GM19023 (cell line): ENCODE results near the gene ZNF428.
A peak's percentile ranks its signal among the peaks of the same experiment; 100 is the strongest.
"Not testable (repeated sequence)": the region's sequence is repeated elsewhere in the genome, so short reads cannot be mapped to it uniquely, and the experiment has no call there.

Source experiments
- ATAC-seq: cut with Tn5 transposase; IDR thresholded peaks from one replicate; pipeline ENCODE4 v1.9.1; 2021; ENCODE audit warnings: mild to moderate bottlenecking, moderate library complexity; ENCODE audit not compliant: unreplicated experiment

ZNF428 gene

DNA sequence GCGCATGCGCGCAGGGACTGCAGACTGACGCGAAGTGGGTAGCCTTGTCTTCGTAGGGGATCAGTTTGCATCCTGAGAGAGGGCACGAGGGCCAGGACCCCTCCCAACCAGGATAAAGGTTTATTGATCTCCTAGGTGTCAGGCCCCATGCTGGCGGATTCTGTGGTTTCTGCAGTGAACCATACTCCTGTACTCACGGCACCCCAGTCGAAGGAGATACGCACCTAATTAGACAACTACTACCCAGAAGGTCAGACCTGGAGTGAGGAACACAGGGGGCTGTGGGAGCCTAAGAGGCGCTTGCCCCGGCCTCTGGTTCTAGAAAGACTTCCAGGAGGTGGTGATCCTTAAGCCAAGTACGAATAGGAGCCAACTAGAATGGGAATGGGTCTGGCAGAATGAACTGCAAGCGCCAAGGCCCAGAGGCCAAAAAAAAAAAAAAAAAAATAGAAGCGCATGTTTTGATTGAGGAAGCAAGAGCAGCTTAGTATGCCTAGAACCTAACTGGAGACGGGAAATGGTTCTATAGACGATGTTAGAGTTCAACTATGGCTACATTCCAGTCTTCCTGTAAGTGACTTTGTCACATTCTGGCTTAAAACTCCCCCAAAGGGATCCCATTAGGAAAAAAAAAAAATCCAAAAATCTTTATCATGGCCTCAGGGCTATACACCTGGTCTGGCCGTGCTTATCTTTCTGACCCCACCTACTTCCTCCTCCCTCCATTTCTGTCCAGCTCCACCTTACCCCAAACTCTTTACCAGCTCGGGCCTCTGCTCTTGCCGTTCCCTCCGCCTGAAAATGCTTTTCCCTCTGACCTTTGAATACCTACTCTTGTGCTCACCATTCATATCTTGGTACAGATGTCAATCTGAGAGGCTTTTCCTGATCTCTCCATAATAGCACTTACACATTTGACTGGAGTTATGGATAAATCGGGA, 902 bp upstream of the ZNF428 start:
- ATAC-seq: no peak

DNA sequence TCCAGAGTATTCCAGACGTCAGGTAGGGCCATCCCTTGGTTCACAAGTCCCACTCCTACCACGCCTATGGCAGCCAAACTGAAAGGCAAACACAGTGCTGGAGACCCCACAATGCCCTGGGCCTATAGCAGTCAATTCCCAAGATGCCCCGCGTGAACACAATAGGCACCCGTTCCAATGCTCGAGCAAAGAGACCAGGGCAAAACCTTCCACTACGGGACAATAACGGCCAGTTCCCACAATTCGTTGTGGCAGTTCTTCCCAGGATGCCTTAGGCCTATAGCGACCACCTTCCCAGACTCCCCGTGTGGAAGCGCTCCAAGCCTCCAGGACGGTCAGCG, 538 bp downstream of the ZNF428 start:
- peak; percentile 19 for ATAC-seq

DNA sequence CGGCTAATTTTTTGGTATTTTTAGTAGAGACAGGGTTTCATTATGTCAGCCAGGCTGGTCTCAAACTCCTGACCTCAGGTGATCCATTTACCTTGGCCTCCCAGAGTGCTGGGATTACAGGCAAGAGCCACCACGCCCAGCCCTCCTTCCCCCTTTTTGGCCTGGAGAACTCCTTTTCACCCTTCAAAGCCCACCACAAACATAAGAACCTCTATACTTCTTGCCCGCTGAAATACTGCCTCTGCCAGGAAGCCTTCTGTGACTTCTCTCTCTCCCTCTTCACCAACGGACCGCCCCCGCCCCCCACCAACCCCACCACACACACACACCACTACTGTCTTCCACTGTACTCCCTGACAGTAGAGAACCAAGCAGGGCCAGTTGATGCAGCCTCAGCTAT, 2.5 kb downstream of the ZNF428 start:
- no peak for ATAC-seq

DNA sequence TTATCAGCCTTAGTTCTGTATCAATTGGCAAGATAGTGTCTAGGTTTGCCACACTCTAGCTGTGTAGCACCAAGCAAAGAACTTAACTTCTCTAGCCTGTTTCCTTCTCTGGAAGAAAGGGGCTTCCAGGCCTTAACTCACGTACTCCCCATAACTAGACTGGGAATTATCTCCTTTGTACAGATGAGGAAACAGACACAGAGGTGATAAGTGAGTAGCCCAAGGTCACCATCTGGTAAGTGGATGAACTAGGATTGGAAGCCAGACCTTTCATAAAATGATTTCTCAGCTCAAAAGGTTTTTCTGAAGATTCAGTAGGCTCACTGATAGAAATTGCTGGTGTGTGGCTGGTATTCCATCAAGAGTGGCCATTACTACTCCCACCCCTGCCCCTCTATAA, 3.1 kb downstream of the ZNF428 start:
- no peak for ATAC-seq

DNA sequence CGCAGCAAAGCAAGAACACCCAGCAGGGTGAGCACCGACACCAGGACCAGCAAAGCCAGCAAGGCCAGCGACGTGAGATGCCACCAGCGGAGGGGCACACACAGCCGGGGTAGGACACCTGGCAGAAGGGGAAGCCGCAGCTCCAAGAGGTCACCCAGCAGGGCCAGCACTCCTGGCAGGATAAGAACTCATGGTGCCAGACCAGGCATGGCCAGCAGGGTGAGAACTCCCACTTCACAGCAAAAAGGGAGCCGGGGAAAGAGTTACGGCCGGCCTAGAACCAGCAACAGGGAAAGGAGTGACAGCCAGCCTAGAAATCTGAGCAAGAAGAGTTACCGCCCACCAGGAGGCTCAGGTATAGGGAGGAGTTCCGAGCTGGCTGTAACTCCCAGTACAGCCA, 7.1 kb downstream of the ZNF428 start:
- no peak for ATAC-seq

DNA sequence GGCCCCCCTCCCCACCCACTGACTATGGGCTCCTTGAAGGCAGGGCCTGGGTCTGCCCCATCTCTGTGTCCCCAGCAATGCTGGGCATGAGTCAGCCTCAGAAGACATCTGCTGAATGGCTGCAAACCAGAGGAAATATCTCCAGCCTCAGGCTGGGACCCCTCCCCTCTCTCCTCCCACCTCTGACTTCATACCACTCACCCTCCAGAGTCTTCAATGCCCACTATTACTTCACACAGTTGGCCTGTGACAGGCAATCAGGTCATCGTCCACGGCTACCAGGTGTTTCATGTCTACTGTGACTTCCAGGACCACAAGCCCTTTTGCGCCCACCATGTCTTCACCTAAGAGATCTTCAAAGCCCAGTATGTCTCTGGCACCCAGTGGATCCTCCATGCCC, 7.6 kb downstream of the ZNF428 start, which contains the start of gene SRRM5:
TSS of gene SRRM5 (plus strand) at position 301 of the 400 bp plus-strand sequence. CDS start at position 335, 34 bp downstream.
- ATAC-seq: no peak

DNA sequence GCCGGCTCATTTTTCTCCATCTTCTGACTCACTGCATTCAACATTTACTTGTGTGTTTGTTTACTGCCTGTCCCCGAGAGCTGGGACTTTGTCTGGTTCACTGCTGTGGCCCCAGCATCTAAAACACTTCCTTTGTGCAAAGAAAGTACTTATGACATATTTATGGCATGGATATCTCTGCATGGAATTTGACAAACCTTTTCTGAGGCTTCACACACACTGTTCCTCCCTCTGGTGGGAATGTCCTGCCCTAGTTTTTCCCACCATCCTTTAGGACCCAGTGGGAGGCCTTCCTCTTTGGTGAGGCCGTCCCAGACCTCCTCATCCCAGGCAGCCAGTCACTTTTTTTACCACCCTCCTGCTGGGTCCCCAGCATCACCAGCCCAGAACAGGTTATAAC, 8.9 kb downstream of the ZNF428 start:
- no peak for ATAC-seq

DNA sequence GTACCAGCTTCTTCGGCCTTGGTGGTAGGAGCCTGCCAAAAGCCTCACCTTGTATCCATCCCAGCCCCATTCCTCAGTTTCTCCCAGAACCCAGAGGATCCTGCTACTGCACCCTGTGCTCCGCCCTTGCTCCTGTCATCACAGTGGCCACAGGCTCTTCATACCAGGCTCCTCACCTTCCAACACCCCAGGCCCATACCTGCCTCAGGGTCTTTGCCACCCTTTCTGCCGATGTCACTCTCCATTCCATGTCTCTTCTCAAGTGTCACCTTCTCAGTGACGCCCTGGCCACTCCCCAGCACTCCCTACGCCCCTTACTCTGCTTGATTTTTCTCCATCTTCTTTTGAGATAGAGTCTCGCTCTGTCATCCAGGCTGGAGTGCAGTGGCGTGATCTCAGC, 9.6 kb downstream of the ZNF428 start:
- ATAC-seq: no peak

DNA sequence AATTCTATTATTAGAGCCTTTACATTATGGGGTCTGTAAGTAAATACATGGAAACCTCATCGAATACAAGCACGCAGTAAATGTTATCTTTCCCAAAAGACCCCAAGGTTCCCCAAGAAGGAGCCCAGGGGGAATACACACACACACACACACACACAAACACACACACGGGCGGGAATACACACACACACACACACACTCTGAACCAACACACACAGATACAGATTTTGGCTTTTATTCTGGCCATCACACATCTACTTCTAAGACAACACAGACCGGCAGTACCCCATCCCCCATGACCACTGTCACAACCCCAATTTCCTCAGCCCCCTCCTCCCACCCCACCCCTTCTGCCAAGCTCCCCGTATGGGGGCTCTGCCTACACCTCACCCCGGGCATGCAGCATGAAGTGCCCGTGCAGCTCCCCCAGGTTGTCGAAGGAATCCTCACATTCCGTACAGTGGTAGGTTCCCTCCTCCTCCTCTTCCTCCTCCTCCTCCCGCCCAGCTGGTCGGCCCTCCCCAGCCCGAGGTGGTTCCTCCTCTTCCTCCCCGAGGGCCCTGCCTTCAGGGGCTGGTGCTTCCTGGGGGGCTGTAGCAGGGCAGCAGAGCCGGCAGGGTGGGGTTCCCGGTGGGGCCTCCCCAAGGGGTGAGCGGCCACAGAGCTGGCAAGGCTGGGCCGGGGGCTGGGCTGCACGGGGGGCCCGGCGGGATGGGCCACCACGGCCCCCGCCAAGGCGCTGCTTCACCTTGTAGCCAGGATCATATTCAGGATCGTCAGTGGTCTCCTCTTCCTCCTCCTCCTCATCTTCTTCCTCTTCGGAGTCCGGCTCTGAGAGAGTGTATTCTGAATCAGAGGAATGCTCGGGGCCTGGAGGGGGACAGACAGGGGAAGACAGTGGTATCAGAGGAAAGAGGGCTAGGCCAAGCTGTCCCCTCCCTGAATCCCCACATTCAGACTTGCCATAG, 11.9 kb downstream of the ZNF428 start:
- ATAC-seq: no peak

DNA sequence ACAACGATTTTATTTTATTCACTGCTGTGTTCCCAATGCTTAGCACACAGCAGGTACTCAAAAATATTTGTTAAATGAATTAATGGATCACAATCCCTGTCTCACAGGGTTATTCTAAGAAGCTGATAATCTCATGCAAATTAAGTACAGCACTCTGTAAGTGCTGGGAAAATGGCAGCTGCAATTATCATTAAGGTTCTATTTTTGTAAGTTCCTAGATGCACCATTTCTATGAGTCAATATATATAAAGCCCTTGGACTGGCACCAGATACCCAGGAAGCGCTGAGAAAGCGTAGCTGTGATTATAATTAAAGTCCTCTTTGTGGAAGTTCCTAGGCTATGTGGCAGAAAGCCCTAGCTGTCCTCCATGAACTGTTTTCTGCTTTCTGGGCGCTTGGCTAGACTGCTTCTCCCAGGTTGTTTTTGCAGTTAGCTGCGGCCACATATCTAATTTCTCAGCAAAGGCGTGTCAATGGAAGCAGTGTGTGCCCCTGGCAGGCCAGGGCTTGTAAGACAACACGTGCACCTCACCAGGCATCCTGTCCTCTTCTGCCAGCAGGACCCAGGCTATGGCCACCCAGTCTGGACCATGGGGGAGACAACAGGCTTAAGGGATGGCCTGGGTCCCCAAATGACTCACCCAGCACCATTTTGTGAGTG, 12.7 kb downstream of the ZNF428 start:
- no peak for ATAC-seq

DNA sequence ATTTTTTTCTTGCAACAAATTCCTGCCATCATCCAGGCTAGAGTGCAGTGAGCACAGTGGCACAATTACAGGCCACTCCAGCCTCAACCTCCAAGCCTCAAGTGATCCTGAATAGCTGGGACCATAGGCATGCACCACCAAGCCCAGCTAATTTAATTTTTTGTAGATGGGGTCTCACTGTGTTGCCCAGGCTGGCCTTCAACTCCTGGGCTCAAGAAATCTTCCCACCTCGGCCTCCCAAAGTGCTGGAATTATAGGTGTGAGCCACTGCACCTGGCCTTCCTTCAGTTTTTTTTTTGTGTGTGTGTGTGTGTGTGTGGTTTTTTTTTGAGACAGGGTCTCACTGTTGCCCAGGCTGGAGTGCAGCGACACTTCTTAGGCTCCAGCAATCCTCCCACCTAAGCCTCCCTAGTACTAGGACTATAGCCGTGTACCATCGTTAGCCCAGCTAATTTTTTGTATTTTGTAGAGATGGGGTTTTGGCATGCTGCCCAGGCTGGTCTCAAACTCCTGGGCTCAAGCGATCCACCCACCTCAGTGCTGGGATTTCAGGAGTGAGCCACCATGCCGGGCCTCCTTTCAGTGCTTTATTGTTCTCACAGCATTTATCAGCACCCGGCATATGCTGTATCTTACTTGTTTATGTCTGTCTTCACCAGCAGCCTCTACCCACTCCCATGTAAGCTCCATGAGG, 13.4 kb downstream of the ZNF428 start:
- no peak for ATAC-seq

DNA sequence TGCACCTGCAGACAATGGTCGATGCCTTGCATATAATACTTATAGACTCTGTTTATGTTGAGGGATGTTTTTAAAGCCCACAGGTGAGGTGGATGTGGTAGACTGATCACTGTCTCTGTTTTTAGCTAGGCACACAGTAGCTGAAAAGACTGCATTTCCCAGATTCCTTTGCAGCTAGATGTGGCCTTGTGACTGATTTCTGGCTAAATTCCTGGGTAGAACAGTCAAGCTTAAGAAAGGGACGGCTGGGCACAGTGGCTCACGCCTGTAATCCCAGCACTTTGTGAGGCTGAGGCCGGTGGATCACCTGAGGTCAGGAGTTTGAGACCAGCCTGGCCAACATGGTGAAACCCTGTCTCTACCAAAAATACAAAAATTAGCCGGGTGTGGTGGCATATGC, 19.1 kb downstream of the ZNF428 start:
- ATAC-seq: not testable (repeated sequence)

DNA sequence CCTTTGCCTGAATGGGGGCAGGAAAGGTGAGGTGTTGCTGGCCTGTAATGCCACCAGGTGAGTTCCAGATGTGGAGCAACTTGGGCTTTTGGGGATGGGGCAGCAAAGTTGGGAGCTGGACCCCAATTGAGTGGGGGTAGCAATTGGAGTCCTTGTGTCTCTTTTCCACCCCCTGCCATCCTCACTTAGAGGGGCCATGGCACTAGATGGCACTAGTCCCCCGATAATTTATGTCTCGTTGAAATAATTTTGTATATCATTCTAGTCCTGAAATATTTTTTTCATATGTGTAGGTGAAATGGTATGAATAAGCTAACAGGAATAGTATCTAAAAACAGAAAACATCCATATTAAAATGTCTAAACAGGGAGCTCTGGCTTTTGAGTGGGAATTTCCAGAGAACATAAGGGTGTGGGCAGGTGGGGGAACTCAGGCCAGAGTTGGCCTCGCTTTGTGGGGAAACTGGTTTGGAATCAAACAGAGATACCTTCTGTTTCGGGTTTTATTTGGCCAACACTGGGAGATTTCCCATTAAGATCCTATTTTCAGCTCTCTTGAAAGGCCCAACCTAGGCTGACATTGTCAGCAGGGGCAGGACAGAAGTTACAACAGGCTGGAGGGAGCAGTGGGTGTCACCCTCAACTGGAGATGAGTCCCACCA, 19.7 kb downstream of the ZNF428 start:
- ATAC-seq: no peak

DNA sequence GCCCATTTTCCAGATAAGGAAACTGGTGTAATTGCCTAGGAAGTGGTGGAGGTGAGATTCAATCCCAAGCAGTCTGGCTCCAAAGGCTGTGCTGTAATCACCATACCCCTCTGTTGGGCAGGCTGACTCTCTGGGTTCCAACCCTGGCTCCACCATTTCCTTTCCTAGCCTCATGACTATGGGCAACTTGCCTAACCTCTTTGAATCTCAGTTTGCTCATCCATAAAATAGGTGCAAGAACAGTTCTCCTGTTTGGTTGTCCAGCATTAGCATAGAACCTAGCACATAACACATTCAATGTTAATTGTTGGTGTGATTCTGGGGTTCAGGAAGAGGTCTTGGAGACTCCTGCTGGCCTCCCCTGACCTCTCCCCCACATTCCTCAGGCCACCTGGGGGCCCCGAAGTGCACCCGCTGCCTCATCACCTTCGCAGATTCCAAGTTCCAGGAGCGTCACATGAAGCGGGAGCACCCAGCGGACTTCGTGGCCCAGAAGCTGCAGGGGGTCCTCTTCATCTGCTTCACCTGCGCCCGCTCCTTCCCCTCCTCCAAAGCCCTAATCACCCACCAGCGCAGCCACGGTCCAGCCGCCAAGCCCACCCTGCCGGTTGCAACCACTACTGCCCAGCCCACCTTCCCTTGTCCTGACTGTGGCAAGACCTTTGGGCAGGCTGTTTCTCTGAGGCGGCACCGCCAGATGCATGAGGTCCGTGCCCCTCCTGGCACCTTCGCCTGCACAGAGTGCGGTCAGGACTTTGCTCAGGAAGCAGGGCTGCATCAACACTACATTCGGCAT, 20.8 kb downstream of the ZNF428 start:
- no peak for ATAC-seq

DNA sequence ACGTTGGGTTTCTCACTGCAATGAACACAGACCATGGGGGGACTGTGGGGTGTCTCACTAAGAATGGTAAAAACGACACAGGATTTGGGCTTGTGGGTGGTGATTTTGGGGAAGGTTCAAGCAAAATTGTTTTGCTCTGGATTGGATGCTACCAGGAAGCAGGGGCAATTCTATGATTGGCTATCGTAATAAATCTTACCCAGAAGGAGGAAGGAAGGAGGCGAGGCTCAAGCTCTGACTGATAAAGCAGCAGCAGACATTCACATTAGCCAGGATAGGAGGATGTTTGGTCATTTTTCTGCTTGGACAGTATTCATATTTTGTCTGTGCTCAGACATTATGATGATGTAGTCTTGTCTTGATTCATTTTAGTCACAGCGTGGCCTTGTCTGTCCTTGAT, 21.6 kb downstream of the ZNF428 start:
- no peak for ATAC-seq

DNA sequence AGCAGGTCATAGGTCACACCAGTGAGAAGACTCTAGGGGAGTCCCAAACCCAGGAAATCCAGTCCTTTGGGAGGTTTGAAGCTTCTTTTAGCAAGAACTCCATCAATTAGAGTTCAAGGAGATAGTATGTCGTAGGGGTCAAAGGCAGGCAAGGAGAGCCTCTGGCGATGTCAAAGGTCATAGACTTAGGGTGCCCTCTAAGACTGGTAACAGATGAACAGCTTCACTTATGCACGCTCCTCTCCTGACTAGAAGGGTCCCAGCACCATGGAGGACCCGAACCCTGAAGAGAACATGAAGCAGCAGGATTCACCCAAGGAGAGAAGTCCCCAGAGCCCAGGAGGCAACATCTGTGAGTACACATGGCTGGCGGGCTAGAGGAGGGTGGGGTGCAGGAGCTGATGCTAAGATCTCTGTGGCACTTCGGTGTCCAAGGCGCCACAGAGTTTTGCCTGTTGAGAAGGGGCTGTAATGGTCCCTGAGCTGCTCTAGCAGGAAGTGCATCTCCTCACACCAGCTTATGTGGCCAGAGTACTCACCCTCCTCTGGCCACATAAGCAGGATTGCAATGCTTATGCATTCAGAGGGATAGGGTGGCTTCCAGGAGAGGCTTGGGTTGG, 22.5 kb downstream of the ZNF428 start:
- no peak for ATAC-seq

DNA sequence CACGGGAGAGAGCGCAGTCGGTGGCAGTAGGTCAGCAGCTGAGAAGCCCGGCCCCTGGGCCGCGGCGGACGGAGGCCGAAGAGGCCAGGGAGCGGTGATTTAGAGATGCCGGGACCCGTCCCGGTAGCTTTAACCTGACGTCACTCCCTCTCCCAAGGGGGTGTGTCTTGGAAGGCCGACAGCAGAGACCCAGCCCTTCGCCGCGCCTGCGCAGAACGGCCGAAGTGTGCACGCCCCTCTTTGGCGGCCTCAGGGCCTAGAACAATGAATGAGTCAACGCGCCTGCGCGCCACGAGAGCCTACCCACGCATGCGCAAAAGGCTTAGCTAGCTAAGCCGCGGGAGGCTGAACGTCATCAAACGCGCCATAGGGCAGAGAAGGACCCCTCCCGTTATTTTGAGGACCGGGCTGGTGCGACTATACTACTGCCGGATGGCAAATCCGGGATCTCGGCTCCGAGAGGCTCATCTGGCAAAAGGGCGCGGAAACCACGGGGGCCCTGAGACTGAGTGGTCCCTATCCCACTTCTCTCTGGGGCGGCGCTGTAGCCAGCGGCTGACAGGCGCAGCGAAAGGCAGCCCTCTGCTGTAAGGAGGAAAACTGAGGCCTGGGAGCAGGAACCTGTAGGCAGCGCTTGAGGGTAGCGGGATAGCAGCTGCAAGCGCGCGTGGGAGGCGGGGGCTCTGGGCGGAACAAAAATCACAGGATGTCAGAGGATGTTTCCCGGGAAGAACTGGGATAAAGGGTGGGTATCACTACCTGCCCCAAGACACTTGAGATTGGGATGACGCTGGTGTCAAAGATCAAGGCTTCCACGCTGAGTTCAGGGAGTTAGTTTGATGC, 23.2 kb downstream of the ZNF428 start, which contains the start of the genes IRGQ and ZNF576:
TSS of gene IRGQ (minus strand) at position 136 of the 843 bp plus-strand sequence. CDS start 796 bp downstream, outside the sequence.
TSS of gene ZNF576 (plus strand) at position 597 of the 843 bp plus-strand sequence. CDS start 514 bp downstream, outside the sequence.
- peak; percentile 82 for ATAC-seq

DNA sequence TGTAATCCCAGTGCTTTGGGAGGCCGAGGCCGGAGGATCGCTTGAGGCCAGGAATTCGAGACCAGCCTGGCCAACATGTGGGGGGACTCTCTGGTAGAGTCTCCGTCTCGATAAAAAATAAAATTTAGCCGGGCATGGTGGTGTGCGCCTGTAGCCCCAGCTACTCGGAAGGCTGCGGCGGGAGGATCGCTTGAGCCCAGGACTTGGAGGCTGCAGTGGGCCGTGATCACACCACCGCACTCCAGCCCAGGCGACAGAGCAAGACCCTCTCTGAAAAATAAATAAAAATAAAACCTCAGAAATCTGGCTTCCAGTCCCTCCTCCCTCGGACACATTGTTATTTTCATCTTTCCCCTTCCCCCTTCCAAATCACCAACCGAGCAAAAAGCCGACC, 23.8 kb downstream of the ZNF428 start:
- peak; percentile 8 for ATAC-seq
